Measurements from ENCODE around the gene COL23A1. TPM values are rescaled to one million over a fixed set of nuclear protein-coding genes. Genes with fewer than 3 reads are reported as not detected.

COL23A1 gene
- total and polyA plus RNA-seq, 2 experiments from 2014 or later: 1.1 to 5.1 TPM

GRCh38 chr5:178536541-178537466 is 53.4 kb downstream of the COL23A1 start:
- Histone ChIP-seq H3K9me2 (replicated peaks; ENCODE audit: insufficient read depth) (no peaks in the 10 kb centered on the region), H3K9me3 (ENCODE audit: low read depth) (no peaks in the 10 kb centered on the region), H3K79me2 (no peaks in the 10 kb centered on the region), H4K20me1 (ENCODE audit: insufficient read depth, poor library complexity, severe bottlenecking) (no peaks in the 10 kb centered on the region), H3K36me3 (replicated peaks; ENCODE audit: insufficient read depth, low read depth) (no peaks in the 10 kb centered on the region), H3K27ac (no peak overlapping the region), H3K27me3 (no peaks in the 10 kb centered on the region), H3K4me2 (no peak overlapping the region), H2AFZ (no peak overlapping the region), H3K4me3 (no peak overlapping the region), H3K4me1 (ENCODE audit: insufficient read depth) (no peaks in the 10 kb centered on the region)
- 81% methylated on average over 26 of the region's 26 CpGs for WGBS (ENCODE audit: low lambda C conversion rate, missing lambda C conversion rate)
- no peak for DNase-seq (ENCODE audit: low spot score)
- TF ChIP-seq EZH2 (IDR thresholded peaks at IDR 0.05; ENCODE audit: borderline replicate concordance) (no peak), CTCF (IDR thresholded peaks at IDR 0.05; ENCODE audit: poor library complexity) (no peak), EZH2phosphoT487 (IDR thresholded peaks at IDR 0.05; ENCODE audit: low read depth, severe bottlenecking, unreplicated experiment) (no peak)

GRCh38 chr5:178535299-178536175 is 54.7 kb downstream of the COL23A1 start:
- no peaks in the 10 kb centered on the region for H3K79me2 ChIP-seq
- H3K4me2 ChIP-seq: no peak overlapping the region
- DNase-seq (ENCODE audit: low spot score): peak; percentile 54
- no peak overlapping the region for H2AFZ ChIP-seq
- H3K36me3 ChIP-seq (replicated peaks; ENCODE audit: insufficient read depth, low read depth): no peaks in the 10 kb centered on the region
- H4K20me1 ChIP-seq (ENCODE audit: insufficient read depth, poor library complexity, severe bottlenecking): no peaks in the 10 kb centered on the region
- H3K4me3 ChIP-seq: no peak overlapping the region
- H3K27ac ChIP-seq: no peak overlapping the region
- H3K4me1 ChIP-seq (ENCODE audit: insufficient read depth): no peaks in the 10 kb centered on the region
- no peaks in the 10 kb centered on the region for H3K9me3 ChIP-seq (ENCODE audit: low read depth)
- TF ChIP-seq CTCF (IDR thresholded peaks at IDR 0.05; ENCODE audit: poor library complexity): no peak
- TF ChIP-seq EZH2phosphoT487 (IDR thresholded peaks at IDR 0.05; ENCODE audit: low read depth, severe bottlenecking, unreplicated experiment): no peak
- no peak for TF ChIP-seq EZH2 (IDR thresholded peaks at IDR 0.05; ENCODE audit: borderline replicate concordance)
- WGBS (ENCODE audit: low lambda C conversion rate, missing lambda C conversion rate): 86% methylated on average over 20 of the region's 20 CpGs
- H3K9me2 ChIP-seq (replicated peaks; ENCODE audit: insufficient read depth): no peaks in the 10 kb centered on the region
- H3K27me3 ChIP-seq: no peaks in the 10 kb centered on the region

- Histone ChIP-seq H3K4me2 (no peak overlapping the region), H3K27me3 (no peaks in the 10 kb centered on the region), H3K79me2 (no peaks in the 10 kb centered on the region), H3K9me2 (replicated peaks; ENCODE audit: insufficient read depth) (no peaks in the 10 kb centered on the region), H2AFZ (no peak overlapping the region), H3K27ac (no peak overlapping the region), H3K36me3 (replicated peaks; ENCODE audit: insufficient read depth, low read depth) (no peaks in the 10 kb centered on the region), H3K9me3 (ENCODE audit: low read depth) (no peaks in the 10 kb centered on the region), H3K4me3 (no peak overlapping the region), H3K4me1 (ENCODE audit: insufficient read depth) (no peaks in the 10 kb centered on the region), H4K20me1 (ENCODE audit: insufficient read depth, poor library complexity, severe bottlenecking) (no peaks in the 10 kb centered on the region)
- no peak for DNase-seq (ENCODE audit: low spot score)
- 94% methylated on average over 10 of the region's 10 CpGs for WGBS (ENCODE audit: low lambda C conversion rate, missing lambda C conversion rate)
- no peak for TF ChIP-seq EZH2phosphoT487 (IDR thresholded peaks at IDR 0.05; ENCODE audit: low read depth, severe bottlenecking, unreplicated experiment)
- TF ChIP-seq EZH2 (IDR thresholded peaks at IDR 0.05; ENCODE audit: borderline replicate concordance): no peak
- no peak for TF ChIP-seq CTCF (IDR thresholded peaks at IDR 0.05; ENCODE audit: poor library complexity)
Measured at GRCh38 chr5:178533136-178533535, 57.1 kb downstream of the COL23A1 start.

Data from hepatocyte (in vitro differentiated cells).